Activated CD8-positive, alpha-beta memory T cell treated with anti-CD3 and anti-CD28 coated beads, Interleukin-2, amount 50 U/mL, for 24 hours (primary cell): ENCODE measurements around the gene SPINT3.

ENCODE experiments used
- DNase-seq: peaks from one replicate; pipeline ENCODE4 v3.0.0-alpha.2; 2020; ENCODE audit errors: extremely low read depth

The SPINT3 gene

GRCh38 chr20:45515147-45515913, at the start of gene SPINT3:
SPINT3 (minus strand) TSS chr20:45515622; CDS start chr20:45515608, 14 bp downstream.
- DNase-seq, result no peak

- no peak for DNase-seq
Measured at GRCh38 chr20:45564760-45565276, 49.4 kb upstream of the SPINT3 start.

GRCh38 chr20:45555198-45555597, 39.8 kb upstream of the SPINT3 start:
- no peak for DNase-seq

- no peak for DNase-seq
Measured at GRCh38 chr20:45552456-45552855, 37.0 kb upstream of the SPINT3 start.

- no peak for DNase-seq
Measured at GRCh38 chr20:45550765-45551164, 35.3 kb upstream of the SPINT3 start.

- no peak for DNase-seq
Measured at GRCh38 chr20:45548410-45548809, 33.0 kb upstream of the SPINT3 start.

GRCh38 chr20:45547206-45547770, 31.9 kb upstream of the SPINT3 start, which contains the start of gene EPPIN:
EPPIN (minus strand) TSS chr20:45547401; CDS start chr20:45547357, 44 bp downstream.
- no peak for DNase-seq

GRCh38 chr20:45545754-45546453, 30.5 kb upstream of the SPINT3 start:
- no peak for DNase-seq

GRCh38 chr20:45545351-45545750, 29.9 kb upstream of the SPINT3 start:
- no peak for DNase-seq

GRCh38 chr20:45539382-45539781, 24.0 kb upstream of the SPINT3 start, which contains the start of gene WFDC6:
WFDC6 (minus strand) TSS chr20:45539482; CDS start chr20:45539407, 75 bp downstream.
- no peak for DNase-seq

- no peak for DNase-seq
Measured at GRCh38 chr20:45538209-45538799, 22.9 kb upstream of the SPINT3 start.

- DNase-seq, result no peak
Measured at GRCh38 chr20:45527294-45527693, 11.9 kb upstream of the SPINT3 start.

GRCh38 chr20:45523821-45524220, 8.4 kb upstream of the SPINT3 start:
- no peak for DNase-seq

GRCh38 chr20:45518282-45518681, 2.9 kb upstream of the SPINT3 start:
- DNase-seq, result no peak

- no peak for DNase-seq
Measured at GRCh38 chr20:45510242-45510862, 5.1 kb downstream of the SPINT3 start.

- DNase-seq, result no peak
Measured at GRCh38 chr20:45509091-45509490, 6.3 kb downstream of the SPINT3 start.

GRCh38 chr20:45508068-45508886, 7.1 kb downstream of the SPINT3 start:
- no peak for DNase-seq

GRCh38 chr20:45507011-45507820, 8.2 kb downstream of the SPINT3 start:
- no peak for DNase-seq

- no peak for DNase-seq
Measured at GRCh38 chr20:45506398-45506797, 9.0 kb downstream of the SPINT3 start.

GRCh38 chr20:45503403-45503802, 12.0 kb downstream of the SPINT3 start:
- DNase-seq, result no peak
